ENCODE data around the gene HACD2.

- TF ChIP-seq CTCF (IDR thresholded peaks at IDR 0.05; ENCODE audit: low read length) (no peak), EZH2phosphoT487 (IDR thresholded peaks at IDR 0.05; ENCODE audit: low read length) (no peak), EZH2 (optimal IDR thresholded peaks at IDR 0.05; ENCODE audit: low read depth, low read length) (no peak)
Observed at GRCh38 chr3:123511084-123511483, 73.8 kb downstream of the HACD2 start.
